Loucy (cell line): ENCODE results near the gene ITGB1BP1.

Source experiments
- H2AFZ ChIP-seq: fragments of 200-600 bp; sonication (generic); 2 replicates; pipeline ENCODE4 v1.6.0; 2016; ENCODE audit warnings: antibody characterized with exemption, mild to moderate bottlenecking, low read length, moderate library complexity
- H3F3A ChIP-seq: fragments of 200-600 bp; 2 replicates; pipeline ENCODE4 v1.6.0; 2016; ENCODE audit warnings: antibody characterized with exemption, low read depth, mild to moderate bottlenecking
- H3K27me3 ChIP-seq: fragments of 200-600 bp; sonication (generic); 2 replicates; pipeline ENCODE4 v1.6.1; 2014; ENCODE audit warnings: low read length, mild to moderate bottlenecking; ENCODE audit not compliant: insufficient read depth, poor library complexity, severe bottlenecking
- H3K36me3 ChIP-seq: fragments of 200-600 bp; sonication (generic); 2 replicates; pipeline ENCODE4 v1.6.1; 2016; ENCODE audit warnings: low read length; ENCODE audit not compliant: insufficient read depth
- H3K4me1 ChIP-seq: fragments of 200-600 bp; sonication (generic); 2 replicates; pipeline ENCODE4 v1.5.1; 2014; ENCODE audit warnings: low read length, mild to moderate bottlenecking; ENCODE audit not compliant: insufficient read depth, poor library complexity, severe bottlenecking
- H3K4me2 ChIP-seq: fragments of 200-600 bp; sonication (generic); 2 replicates; pipeline ENCODE4 v1.6.0; 2014; ENCODE audit warnings: antibody characterized with exemption, low read length, low read depth, mild to moderate bottlenecking; ENCODE audit not compliant: poor library complexity, severe bottlenecking
- H3K4me3 ChIP-seq: fragments of 200-600 bp; sonication (generic); 2 replicates; pipeline ENCODE4 v1.5.1; 2014; ENCODE audit warnings: low read length, mild to moderate bottlenecking, mixed read lengths; ENCODE audit not compliant: poor library complexity, severe bottlenecking
- H3K79me2 ChIP-seq: fragments of 200-600 bp; sonication (generic); 2 replicates; pipeline ENCODE4 v1.6.1; 2014; ENCODE audit warnings: low read length; ENCODE audit not compliant: insufficient read depth
- H3K9ac ChIP-seq: fragments of 200-600 bp; sonication (generic); 2 replicates; pipeline ENCODE4 v1.6.0; 2014; ENCODE audit warnings: mild to moderate bottlenecking, low read depth, low read length, moderate library complexity; ENCODE audit not compliant: poor library complexity, severe bottlenecking
- H3K9me2 ChIP-seq: fragments of 200-600 bp; sonication (generic); replicated peaks from 2 replicates; pipeline ENCODE4 v1.6.1; 2016; ENCODE audit warnings: low read depth, low read length, mixed read lengths
- H3K9me3 ChIP-seq: fragments of 200-600 bp; sonication (generic); 2 replicates; pipeline ENCODE4 v1.6.1; 2014; ENCODE audit warnings: mild to moderate bottlenecking, antibody characterized with exemption, low read length, low read depth; ENCODE audit not compliant: insufficient read depth
- H4K20me1 ChIP-seq: fragments of 200-600 bp; sonication (generic); 2 replicates; pipeline ENCODE4 v1.6.0; 2014; ENCODE audit warnings: antibody characterized with exemption, low read length, mild to moderate bottlenecking; ENCODE audit not compliant: insufficient read depth, poor library complexity, severe bottlenecking
- EZH2phosphoT487 ChIP-seq: fragments of 200-600 bp; IDR thresholded peaks from 2 replicates; pipeline ENCODE4 v1.6.1; 2018; ENCODE audit warnings: antibody characterized with exemption, mild to moderate bottlenecking, moderate library complexity, borderline replicate concordance
- TF ChIP-seq, protein P1 (sequence below): fragments of 200-600 bp; sonication (generic); conservative IDR thresholded peaks from 2 replicates; pipeline ENCODE4 v1.5.1; 2014; ENCODE audit warnings: mild to moderate bottlenecking, antibody characterized with exemption, low read length

ITGB1BP1 gene

DNA sequence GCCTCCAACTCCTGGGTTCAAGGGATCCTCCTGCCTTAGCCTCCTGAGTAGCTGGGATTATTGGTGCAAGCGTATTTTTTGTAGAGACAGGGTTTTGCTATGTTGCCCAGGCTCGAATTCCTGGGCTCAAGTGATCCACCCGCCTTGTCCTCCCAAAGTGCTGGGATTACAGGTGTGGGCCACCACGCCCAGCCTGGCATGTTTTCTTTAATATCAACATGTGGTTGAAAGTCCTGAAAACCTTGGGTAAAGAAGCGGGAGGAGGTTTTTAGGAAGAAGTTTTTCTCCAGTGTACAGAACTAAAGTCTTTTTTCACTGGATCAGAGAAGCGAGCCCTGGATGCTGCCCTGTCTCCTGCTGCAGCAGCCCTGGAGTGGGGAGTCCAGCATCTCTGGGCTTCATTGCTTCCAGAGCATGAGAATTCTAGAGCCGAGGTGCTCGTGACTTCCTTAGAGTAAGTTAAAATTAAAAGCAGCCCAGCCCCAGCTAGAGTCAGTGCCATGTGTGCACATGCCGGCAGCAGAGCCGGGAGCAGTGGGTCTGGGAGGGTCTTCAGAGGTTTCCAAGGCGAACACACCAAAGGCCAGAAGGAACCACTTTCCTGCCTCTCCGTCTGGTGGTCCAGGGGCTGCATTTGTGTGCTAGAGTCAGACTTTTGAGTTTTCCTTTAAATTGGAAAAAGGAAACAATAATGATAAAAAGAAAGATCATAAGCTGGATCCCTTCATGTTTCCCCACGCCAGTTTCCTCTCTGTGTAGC is 31.2 kb downstream of the ITGB1BP1 start:
- TF ChIP-seq, protein P1, sequence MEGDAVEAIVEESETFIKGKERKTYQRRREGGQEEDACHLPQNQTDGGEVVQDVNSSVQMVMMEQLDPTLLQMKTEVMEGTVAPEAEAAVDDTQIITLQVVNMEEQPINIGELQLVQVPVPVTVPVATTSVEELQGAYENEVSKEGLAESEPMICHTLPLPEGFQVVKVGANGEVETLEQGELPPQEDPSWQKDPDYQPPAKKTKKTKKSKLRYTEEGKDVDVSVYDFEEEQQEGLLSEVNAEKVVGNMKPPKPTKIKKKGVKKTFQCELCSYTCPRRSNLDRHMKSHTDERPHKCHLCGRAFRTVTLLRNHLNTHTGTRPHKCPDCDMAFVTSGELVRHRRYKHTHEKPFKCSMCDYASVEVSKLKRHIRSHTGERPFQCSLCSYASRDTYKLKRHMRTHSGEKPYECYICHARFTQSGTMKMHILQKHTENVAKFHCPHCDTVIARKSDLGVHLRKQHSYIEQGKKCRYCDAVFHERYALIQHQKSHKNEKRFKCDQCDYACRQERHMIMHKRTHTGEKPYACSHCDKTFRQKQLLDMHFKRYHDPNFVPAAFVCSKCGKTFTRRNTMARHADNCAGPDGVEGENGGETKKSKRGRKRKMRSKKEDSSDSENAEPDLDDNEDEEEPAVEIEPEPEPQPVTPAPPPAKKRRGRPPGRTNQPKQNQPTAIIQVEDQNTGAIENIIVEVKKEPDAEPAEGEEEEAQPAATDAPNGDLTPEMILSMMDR, result no peak
- no peak for TF ChIP-seq EZH2phosphoT487
- no peaks in the 10 kb centered on the region for H3K79me2 ChIP-seq
- no peaks in the 10 kb centered on the region for H3K4me1 ChIP-seq
- H3F3A ChIP-seq, result no peaks in the 10 kb centered on the region
- no peak overlapping the region for H2AFZ ChIP-seq
- no peak overlapping the region for H3K4me2 ChIP-seq
- no peaks in the 10 kb centered on the region for H3K9me2 ChIP-seq
- no peak overlapping the region for H3K4me3 ChIP-seq
- H3K27me3 ChIP-seq, result no peaks in the 10 kb centered on the region
- no peaks in the 10 kb centered on the region for H3K9me3 ChIP-seq
- H3K9ac ChIP-seq, result no peak overlapping the region
- H4K20me1 ChIP-seq, result no peaks in the 10 kb centered on the region
- H3K36me3 ChIP-seq, result peaks cover 23% of the 10 kb centered on the region; the same call in 1 of the 2 replicates

DNA sequence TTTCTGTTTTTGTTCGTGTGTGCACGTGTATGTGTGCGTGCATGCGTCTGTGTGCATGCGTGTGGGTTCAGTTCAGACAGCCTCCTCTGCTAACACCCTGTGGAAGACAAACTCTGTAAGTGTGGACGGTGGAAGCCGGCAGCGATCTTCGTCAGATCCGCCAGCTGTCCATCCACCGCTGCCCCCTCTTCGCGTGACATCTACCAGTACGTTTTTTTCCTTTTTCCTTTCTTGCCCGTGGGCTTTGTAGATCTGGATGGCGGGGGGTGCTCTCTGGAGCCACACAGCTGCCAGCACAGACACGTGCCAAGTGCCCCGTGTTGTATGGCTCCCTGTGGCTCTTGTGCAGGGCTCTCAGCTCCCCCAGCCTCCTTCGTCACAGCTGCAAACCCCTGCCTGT is 32.3 kb downstream of the ITGB1BP1 start:
- Histone ChIP-seq H3K9me2 (no peaks in the 10 kb centered on the region), H3K9me3 (no peaks in the 10 kb centered on the region), H3K4me1 (no peaks in the 10 kb centered on the region), H2AFZ (no peak overlapping the region), H3K4me2 (no peak overlapping the region), H3F3A (no peaks in the 10 kb centered on the region), H3K9ac (no peak overlapping the region), H3K4me3 (no peak overlapping the region), H3K79me2 (no peaks in the 10 kb centered on the region), H4K20me1 (no peaks in the 10 kb centered on the region), H3K27me3 (no peaks in the 10 kb centered on the region), H3K36me3 (peaks cover 23% of the 10 kb centered on the region; the same call in 1 of the 2 replicates)
- TF ChIP-seq, protein P1, result no peak
- TF ChIP-seq EZH2phosphoT487, result no peak

DNA sequence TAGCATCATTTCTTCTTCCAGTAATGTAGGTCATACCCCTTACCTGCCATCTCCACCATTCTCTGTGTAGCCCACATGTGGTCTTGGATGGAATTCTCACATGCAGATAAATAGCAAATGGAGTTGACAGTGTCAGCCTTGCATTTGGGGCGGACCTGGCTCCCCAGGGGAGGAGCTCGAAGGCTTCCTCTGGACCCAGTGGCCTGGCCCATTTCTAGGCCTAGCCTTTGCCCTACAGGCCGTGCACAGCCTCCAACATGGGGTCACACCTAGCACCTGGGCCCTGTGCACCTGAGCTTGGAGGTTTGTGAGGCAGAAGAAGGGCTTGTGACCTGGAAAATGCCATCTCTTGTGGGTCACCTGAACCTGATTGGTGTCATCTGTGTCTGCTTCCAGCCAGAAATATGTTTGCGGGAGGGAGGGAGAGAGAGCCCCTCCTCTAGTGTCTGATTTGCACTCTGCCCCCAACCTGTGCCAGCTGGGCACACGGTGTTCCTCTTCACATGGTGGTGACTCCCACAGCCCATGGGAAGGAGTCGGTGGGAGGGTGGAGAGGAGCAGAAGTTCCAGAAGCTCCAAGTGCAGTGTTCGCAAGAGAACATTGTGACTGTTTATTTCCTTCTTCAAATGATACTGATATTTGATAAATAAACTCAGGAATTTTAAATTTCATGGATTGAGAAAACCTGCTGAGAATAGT is 33.0 kb downstream of the ITGB1BP1 start:
- Histone ChIP-seq H3F3A (no peaks in the 10 kb centered on the region), H3K36me3 (peaks cover 25% of the 10 kb centered on the region; the same call in 1 of the 2 replicates), H3K79me2 (no peaks in the 10 kb centered on the region), H3K4me3 (no peak overlapping the region), H4K20me1 (no peaks in the 10 kb centered on the region), H3K9me3 (no peaks in the 10 kb centered on the region), H3K4me1 (no peaks in the 10 kb centered on the region), H3K9ac (no peak overlapping the region), H3K4me2 (no peak overlapping the region), H2AFZ (no peak overlapping the region), H3K27me3 (no peaks in the 10 kb centered on the region), H3K9me2 (no peaks in the 10 kb centered on the region)
- TF ChIP-seq EZH2phosphoT487, result no peak
- TF ChIP-seq, protein P1, result no peak
